ENCODE data around the gene SSH2.

DNA sequence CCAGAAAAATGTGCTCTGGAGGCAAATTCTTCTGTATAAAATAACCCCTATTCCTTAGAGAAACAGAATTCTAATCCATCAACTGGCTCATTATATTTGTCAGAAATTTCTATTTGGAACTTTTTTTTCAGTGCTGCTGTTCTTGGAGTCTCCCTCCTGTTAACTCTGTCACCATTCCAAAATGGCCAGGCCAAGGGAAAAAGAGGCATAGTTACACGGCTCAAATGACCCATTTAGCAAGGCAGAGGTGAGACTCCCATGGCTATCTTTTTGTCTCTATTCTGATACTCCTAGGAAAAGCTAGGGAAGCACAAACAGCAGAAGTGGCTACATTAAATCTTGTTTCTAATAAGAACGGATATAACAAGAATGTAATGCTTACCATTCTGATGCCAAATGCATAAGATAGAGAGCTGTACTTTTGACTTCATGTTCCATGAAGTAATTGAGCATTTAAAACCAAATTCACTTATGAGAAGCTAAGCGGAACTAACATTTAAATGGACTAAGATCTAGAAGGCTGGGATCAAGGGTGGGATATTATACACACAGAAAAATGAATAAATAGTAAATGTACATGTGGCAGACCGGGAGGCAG, 242.9 kb downstream of the SSH2 start:
- TF ChIP-seq, protein P1, sequence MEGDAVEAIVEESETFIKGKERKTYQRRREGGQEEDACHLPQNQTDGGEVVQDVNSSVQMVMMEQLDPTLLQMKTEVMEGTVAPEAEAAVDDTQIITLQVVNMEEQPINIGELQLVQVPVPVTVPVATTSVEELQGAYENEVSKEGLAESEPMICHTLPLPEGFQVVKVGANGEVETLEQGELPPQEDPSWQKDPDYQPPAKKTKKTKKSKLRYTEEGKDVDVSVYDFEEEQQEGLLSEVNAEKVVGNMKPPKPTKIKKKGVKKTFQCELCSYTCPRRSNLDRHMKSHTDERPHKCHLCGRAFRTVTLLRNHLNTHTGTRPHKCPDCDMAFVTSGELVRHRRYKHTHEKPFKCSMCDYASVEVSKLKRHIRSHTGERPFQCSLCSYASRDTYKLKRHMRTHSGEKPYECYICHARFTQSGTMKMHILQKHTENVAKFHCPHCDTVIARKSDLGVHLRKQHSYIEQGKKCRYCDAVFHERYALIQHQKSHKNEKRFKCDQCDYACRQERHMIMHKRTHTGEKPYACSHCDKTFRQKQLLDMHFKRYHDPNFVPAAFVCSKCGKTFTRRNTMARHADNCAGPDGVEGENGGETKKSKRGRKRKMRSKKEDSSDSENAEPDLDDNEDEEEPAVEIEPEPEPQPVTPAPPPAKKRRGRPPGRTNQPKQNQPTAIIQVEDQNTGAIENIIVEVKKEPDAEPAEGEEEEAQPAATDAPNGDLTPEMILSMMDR (conservative IDR thresholded peaks at IDR 0.05) = no peak
- no peak for TF ChIP-seq EZH2 (IDR thresholded peaks at IDR 0.05; ENCODE audit: low read depth)
